IPS-NIHi7 (cell line): Measurements from ENCODE around the gene PCSK4.
"Not testable (repeated sequence)": the region's sequence is repeated elsewhere in the genome, so short reads cannot be mapped to it uniquely, and the experiment has no call there.

Experiments used
- DNase-seq: peaks from one replicate; pipeline ENCODE4 v3.0.0; 2012; ENCODE audit warnings: mixed read lengths; ENCODE audit errors: extremely low spot score

PCSK4 gene

DNA sequence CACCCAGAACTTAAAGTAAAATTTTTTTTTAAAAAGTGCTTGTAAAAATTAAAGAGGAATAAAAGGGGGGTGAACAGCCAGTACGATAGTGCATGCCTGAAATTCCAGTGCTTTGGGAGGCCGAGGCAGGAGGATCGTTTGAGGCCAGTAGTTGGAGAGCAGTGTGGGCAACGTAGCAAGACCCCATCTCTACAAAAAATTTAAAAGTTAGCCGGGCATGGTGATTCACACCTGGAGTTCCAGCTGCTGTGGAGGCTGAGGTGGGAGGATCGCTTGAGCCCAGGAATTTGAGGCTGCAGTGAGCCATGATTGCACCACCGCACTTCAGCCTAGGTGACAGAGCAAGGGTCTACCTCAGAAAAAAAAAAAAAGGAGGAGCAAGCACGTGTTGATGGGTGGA is 14.9 kb upstream of the PCSK4 start:
- no peak for DNase-seq

- DNase-seq: no peak
Measured at GRCh38 chr19:1503925-1504773, 14.0 kb upstream of the PCSK4 start.

- peak; percentile 67 for DNase-seq
Measured at GRCh38 chr19:1503089-1503924, 13.2 kb upstream of the PCSK4 start.

DNA sequence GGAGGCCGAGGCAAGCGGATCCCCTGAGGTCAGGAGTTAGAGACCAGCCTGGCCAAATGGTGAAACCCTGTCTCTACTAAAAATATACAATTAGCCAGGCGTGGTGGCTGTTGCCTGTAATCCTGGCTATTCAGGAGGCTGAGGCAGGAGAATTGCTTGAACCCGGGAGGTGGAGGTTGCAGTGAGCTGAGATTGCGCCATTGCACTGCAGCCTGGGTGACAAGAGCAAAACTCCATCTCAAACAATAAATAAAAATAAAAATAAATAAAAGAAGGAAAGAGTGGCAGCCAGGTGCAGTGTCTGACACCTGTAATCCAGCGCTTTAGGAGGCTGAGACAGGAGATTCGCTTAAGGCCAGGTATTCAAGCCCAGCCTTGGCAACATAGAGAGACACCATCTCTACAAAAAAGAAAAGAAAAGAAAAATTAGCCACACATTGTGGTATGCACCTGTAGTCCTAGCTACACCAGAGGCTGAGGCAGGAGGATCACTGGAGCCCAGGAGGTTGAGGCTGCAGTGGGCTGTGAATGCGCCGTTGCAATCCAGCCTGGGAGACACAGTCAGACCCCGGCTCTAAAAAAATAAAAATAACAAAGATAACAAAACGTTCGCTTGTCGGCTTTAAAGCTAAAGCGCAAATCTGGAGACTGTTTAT is 12.4 kb upstream of the PCSK4 start:
- no peak for DNase-seq

DNA sequence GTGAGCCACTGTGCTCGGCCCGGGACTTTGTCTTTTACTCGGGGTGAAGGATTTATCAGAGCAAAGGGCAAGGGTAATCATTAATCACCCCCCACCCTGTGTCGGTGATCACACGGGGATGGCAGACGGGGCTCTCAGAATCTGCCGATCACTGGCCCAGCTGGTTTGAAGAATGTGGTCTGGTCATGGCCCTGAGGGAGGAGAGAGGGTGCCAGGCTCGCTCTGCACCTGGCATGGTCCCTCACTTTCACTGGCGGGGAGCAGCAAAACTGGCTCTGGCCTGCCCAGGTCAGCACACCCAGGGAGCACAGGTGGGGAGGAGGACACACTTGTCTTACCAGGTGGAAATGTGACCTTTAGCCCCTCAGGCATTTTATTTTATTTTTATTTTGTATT is 11.0 kb upstream of the PCSK4 start:
- no peak for DNase-seq

- not testable (repeated sequence) for DNase-seq
Measured at GRCh38 chr19:1499231-1499630, 9.1 kb upstream of the PCSK4 start.

DNA sequence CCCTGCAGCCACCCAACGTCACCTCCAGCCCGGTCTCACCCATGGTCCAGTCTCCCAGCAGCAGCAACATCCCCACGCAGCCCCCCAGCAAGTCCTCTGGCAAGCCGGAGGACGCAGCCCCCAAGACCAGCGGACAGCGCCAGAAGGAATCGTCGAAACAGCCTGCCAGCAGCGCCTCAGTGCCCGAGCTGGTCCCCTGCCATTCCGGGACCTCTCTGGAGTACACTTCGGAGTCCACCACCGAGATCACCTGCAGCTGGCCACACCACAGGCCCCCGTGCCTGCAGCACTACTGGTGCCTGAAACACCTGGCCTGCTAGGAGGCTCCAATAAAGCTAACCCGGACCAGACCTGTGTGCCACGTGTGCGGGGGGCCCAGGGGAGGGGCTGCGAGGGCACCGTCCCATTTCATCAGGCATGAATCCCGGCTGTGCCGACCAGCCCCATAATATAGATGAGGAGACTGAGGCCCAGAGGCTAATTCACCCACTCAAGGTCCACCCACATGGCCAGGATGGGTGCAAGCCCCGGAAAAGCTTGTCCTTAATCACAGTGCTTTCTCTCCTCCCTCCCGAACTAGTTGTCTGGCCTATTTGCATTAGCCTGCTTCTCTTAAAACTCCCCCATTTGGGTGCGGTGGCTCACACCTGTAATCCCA is 7.6 kb upstream of the PCSK4 start:
- DNase-seq: no peak

- DNase-seq: no peak
Measured at GRCh38 chr19:1496714-1497577, 6.8 kb upstream of the PCSK4 start.

- no peak for DNase-seq
Measured at GRCh38 chr19:1495799-1496713, 5.9 kb upstream of the PCSK4 start.

- no peak for DNase-seq
Measured at GRCh38 chr19:1495051-1495798, 5.1 kb upstream of the PCSK4 start.

- DNase-seq: no peak
Measured at GRCh38 chr19:1494115-1494815, 4.1 kb upstream of the PCSK4 start.

DNA sequence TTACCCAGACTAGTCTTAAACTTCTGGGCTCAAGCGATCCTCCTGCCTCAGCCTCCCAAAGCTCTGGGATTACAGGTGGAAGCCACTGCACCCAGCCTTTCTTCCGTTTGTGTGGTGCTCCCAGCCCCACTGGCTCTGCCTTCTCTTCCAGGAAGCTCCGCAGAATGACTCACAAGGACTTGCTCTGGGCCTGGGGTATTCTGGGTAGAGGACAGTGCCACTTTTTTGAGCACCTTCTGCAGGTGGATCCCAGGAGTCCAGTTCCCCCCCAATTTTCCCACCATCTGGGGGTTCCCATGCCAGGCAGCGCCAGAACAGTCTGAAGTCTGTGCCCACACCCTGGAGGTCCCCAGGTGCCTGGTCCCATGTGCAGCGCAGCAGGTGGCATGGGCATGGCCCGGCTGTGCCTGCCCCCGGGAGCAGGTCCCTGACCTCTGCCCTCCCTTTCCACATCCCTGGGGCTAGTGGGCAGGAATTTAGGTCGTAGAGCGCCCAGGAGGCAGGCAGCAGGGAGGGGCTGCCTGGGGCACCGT is 2.4 kb upstream of the PCSK4 start:
- DNase-seq: no peak

DNA sequence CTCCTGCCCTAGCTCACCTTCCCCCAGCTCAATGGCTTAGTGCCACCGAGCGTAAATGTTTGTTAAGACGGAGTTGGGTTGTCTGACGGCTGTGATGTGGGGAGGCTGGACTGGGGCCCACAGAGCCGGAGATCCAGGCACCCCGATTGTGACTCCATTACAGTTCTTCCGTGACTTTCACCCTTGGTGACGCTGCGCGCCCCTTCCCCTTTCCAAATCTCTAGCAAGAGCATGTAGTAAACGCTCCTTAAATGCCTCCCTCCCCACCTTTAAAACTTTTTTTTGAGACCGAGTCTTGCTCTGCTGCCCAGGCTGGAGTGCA is 1.7 kb upstream of the PCSK4 start:
- DNase-seq: no peak

DNA sequence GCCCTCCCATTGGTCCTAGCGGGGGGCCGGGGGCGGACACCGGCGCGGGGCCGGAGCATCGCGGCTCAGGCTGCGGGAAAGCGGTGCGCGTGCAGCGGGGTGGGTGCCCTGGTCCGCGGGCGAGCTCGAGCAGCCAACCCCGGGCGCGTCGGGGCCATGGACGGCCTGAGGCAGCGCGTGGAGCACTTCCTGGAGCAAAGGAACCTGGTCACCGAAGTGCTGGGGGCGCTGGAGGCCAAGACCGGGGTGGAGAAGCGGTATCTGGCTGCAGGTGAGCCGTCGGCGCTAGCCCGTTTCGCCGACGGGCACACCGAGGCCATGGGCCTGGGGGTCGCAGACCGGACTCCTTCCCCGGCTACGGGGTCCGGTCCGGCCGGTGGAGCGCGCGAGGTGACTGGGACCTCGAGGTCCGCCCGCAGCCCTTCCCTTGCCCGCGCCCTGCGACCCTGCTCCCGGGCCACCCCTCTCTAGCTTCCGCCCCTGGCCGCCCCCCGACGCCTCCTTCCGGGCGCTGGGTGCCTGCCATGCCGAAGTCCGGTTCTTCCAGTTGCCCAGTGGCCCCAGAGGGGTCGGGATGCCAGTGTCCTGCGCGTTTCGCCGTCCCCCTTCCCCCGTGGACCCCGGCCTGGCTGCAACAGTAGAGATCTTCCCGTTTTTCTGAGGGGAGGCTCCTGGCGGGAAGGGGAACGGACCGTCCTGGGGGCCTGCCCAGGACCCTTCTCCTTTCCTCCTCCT is 1.1 kb upstream of the PCSK4 start, which contains the start of gene REEP6:
TSS of gene REEP6 (plus strand) at position 68 of the 735 bp plus-strand sequence. CDS start at position 157, 89 bp downstream.
- DNase-seq: no peak

- no peak for DNase-seq
Measured at GRCh38 chr19:1489463-1490310, 463 bp downstream of the PCSK4 start.

DNA sequence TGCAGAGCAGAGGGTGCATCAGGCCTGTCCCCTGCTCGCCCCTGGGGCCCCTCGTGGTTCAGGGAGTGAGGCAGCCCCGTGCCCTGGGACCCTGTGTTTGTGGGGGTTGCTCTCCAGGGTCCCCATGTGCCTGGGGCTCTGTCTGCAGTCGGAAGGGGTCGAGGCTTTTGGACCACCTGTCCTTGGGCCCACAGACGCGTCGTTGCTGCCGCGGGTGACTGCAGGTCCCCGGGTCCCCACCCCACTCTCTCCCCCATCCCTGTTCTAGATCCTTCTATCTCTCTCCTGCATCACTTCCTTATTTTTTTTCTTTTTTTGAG is 1.9 kb downstream of the PCSK4 start:
- DNase-seq: no peak
